Activated CD8-positive, alpha-beta T cell treated with anti-CD3 and anti-CD28 coated beads for 36 hours (primary cell): Measurements from ENCODE around the gene RAB8B. TPM values are rescaled to one million over a fixed set of nuclear protein-coding genes. Genes with fewer than 3 reads are reported as not detected.
A peak's percentile ranks its signal among the peaks of the same experiment; 100 is the strongest.

Source experiments
- ATAC-seq: fragments of 200-7000 bp; cut with Tn5 transposase; one replicate; pipeline ENCODE4 v1.10.0; 2021; ENCODE audit warnings: mild to moderate bottlenecking, moderate library complexity
- CTCF ChIA-PET: fragments of 350-600 bp; sonication (Branson Sonifier 250); formaldehyde crosslinking; loops from one replicate; lab custom pipeline; 2021; ENCODE audit warnings: antibody characterized with exemption; lab: Charles Lee
- POLR2A ChIA-PET: fragments of 350-600 bp; sonication (Branson Sonifier 250); formaldehyde crosslinking; loops from one replicate; lab custom pipeline; 2021; ENCODE audit warnings: antibody characterized with exemption; lab: Charles Lee
- DNase-seq: peaks from one replicate; pipeline ENCODE4 v3.0.0-alpha.2; 2020
- H3K27ac Mint-ChIP-seq: one replicate; pipeline ENCODE4 v1.8.0; 2021; ENCODE audit warnings: mild to moderate bottlenecking, mixed read lengths
- H3K27me3 Mint-ChIP-seq: one replicate; pipeline ENCODE4 v1.8.0; 2021; ENCODE audit warnings: mixed read lengths
- H3K36me3 Mint-ChIP-seq: one replicate; pipeline ENCODE4 v1.8.0; 2021; ENCODE audit warnings: low read depth, mixed read lengths
- H3K4me1 Mint-ChIP-seq: one replicate; pipeline ENCODE4 v1.8.0; 2021; ENCODE audit warnings: low read depth, mixed read lengths
- H3K4me3 Mint-ChIP-seq: one replicate; pipeline ENCODE4 v1.8.0; 2021; ENCODE audit warnings: mild to moderate bottlenecking, moderate library complexity, mixed read lengths
- H3K9me3 Mint-ChIP-seq: one replicate; pipeline ENCODE4 v1.8.0; 2021; ENCODE audit warnings: mixed read lengths
- CTCF ChIP-seq: fragments of 200-600 bp; IDR thresholded peaks from one replicate; pipeline ENCODE4 v1.8.0; 2022; ENCODE audit warnings: antibody characterized with exemption, mild to moderate bottlenecking
- intact Hi-C: fragments of 100-400 bp; cut with micrococcal nuclease; formaldehyde crosslinking; loops from one replicate; pipeline ENCODE4 v1.10.0; 2022
- total RNA-seq, 2 experiments: library from RNA; stranded (reverse); gene quantifications; one replicate each; pipeline ENCODE4 v1.2.3, GENCODE V29; 2021

RAB8B gene
- total RNA-seq, 2 experiments from 2014 or later: 252 to 261 TPM

GRCh38 chr15:63238796-63239195 lies 49.4 kb downstream of the RAB8B start:
- ATAC-seq (peak; percentile 84), DNase-seq (peak; percentile 55)
- ChIA-PET POLR2A (interaction anchor here (0.9 to 1.9 kb wide), 4 partner anchors 10 to 71 kb away, joined by 3 to 5 read pairs (median 4); no protein-coding TSS in a partner anchor), CTCF (interaction anchor here (0.9 to 1.5 kb wide), 4 partner anchors 8 to 72 kb away, joined by 3 to 6 read pairs (median 4); no protein-coding TSS in a partner anchor)
- Mint-ChIP-seq H3K36me3 (peaks cover 70% of the 10 kb centered on the region), H3K27me3 (no peaks in the 10 kb centered on the region), H3K27ac (peak overlapping the region; percentile 70), H3K4me3 (no peak overlapping the region), H3K4me1 (peaks cover 78% of the 10 kb centered on the region), H3K9me3 (no peaks in the 10 kb centered on the region)
- no peak for TF ChIP-seq CTCF
- intact Hi-C loops: no loop called here

GRCh38 chr15:63240109-63240508 lies 50.7 kb downstream of the RAB8B start:
- Mint-ChIP-seq H3K27ac (peak overlapping the region; percentile 5), H3K4me1 (peaks cover 78% of the 10 kb centered on the region), H3K36me3 (peaks cover 70% of the 10 kb centered on the region), H3K27me3 (no peaks in the 10 kb centered on the region), H3K4me3 (no peak overlapping the region), H3K9me3 (no peaks in the 10 kb centered on the region)
- intact Hi-C loops: no loop called here
- DNase-seq: no peak
- no peak for TF ChIP-seq CTCF
- ATAC-seq: no peak
- ChIA-PET POLR2A (interaction anchor here (0.6 to 1.9 kb wide), 3 partner anchors 9 to 27 kb away, joined by 3 to 5 read pairs (median 4); no protein-coding TSS in a partner anchor), CTCF (interaction anchor here (1.7 kb wide), 1 partner anchor 8 kb away, joined by 4 read pairs; no protein-coding TSS in a partner anchor)

GRCh38 chr15:63241316-63241715 lies 51.9 kb downstream of the RAB8B start:
- H3K4me1 Mint-ChIP-seq: peaks cover 81% of the 10 kb centered on the region
- ATAC-seq: no peak
- TF ChIP-seq CTCF: no peak
- no peak for DNase-seq
- H3K27ac Mint-ChIP-seq: peak overlapping the region; percentile 34
- intact Hi-C loops: no loop called here
- H3K36me3 Mint-ChIP-seq: peaks cover 75% of the 10 kb centered on the region
- no peaks in the 10 kb centered on the region for H3K27me3 Mint-ChIP-seq
- ChIA-PET POLR2A (no interaction called here), CTCF (interaction anchor here (1.7 kb wide), 1 partner anchor 10 kb away, joined by 4 read pairs; no protein-coding TSS in a partner anchor)
- no peaks in the 10 kb centered on the region for H3K9me3 Mint-ChIP-seq
- H3K4me3 Mint-ChIP-seq: no peak overlapping the region

- DNase-seq (no peak), ATAC-seq (no peak)
- Mint-ChIP-seq H3K4me1 (peaks cover 75% of the 10 kb centered on the region), H3K27ac (peak overlapping the region; percentile 85), H3K27me3 (no peaks in the 10 kb centered on the region), H3K4me3 (no peak overlapping the region), H3K9me3 (no peaks in the 10 kb centered on the region), H3K36me3 (peaks cover 75% of the 10 kb centered on the region)
- ChIA-PET CTCF (interaction anchor here (0.7 to 1.2 kb wide), 4 partner anchors 10 to 52 kb away, joined by 3 read pairs; no protein-coding TSS in a partner anchor), POLR2A (interaction anchor here (0.6 to 1.8 kb wide), 6 partner anchors 11 to 85 kb away, joined by 3 to 6 read pairs (median 3); partner anchors contain the start of gene RPS27L)
- intact Hi-C loops: no loop called here
- no peak for TF ChIP-seq CTCF
These were observed 53.7 kb downstream of the RAB8B start for GRCh38 chr15:63243101-63243500.

GRCh38 chr15:63243776-63244175 lies 54.4 kb downstream of the RAB8B start:
- Mint-ChIP-seq H3K27me3 (no peaks in the 10 kb centered on the region), H3K4me3 (no peak overlapping the region), H3K36me3 (peaks cover 75% of the 10 kb centered on the region), H3K27ac (peak overlapping the region; percentile 85), H3K9me3 (no peaks in the 10 kb centered on the region), H3K4me1 (peaks cover 70% of the 10 kb centered on the region)
- DNase-seq: no peak
- peak; percentile 37 for ATAC-seq
- CTCF ChIA-PET: interaction anchor here (0.7 to 2.0 kb wide), 8 partner anchors 9 to 196 kb away, joined by 3 to 5 read pairs (median 3); no protein-coding TSS in a partner anchor
- POLR2A ChIA-PET: interaction anchor here (0.8 to 1.8 kb wide), 5 partner anchors 12 to 62 kb away, joined by 3 to 6 read pairs (median 3); no protein-coding TSS in a partner anchor
- no peak for TF ChIP-seq CTCF
- intact Hi-C loops: no loop called here
